GM12801 (cell line): ENCODE measurements around the gene SYTL3.

ENCODE experiments used
- CTCF ChIP-seq: IDR thresholded peaks from one replicate; pipeline ENCODE4 v1.5.1; 2011; ENCODE audit warnings: control low read depth; ENCODE audit not compliant: insufficient read length; ENCODE audit errors: extremely low read depth

The SYTL3 gene

GRCh38 chr6:158608221-158608620, 41.6 kb upstream of the SYTL3 start:
- TF ChIP-seq CTCF, result no peak

GRCh38 chr6:158609455-158610155, 40.2 kb upstream of the SYTL3 start:
- TF ChIP-seq CTCF, result no peak

- TF ChIP-seq CTCF, result no peak
These were observed 39.4 kb upstream of the SYTL3 start for GRCh38 chr6:158610319-158610968.

DNA sequence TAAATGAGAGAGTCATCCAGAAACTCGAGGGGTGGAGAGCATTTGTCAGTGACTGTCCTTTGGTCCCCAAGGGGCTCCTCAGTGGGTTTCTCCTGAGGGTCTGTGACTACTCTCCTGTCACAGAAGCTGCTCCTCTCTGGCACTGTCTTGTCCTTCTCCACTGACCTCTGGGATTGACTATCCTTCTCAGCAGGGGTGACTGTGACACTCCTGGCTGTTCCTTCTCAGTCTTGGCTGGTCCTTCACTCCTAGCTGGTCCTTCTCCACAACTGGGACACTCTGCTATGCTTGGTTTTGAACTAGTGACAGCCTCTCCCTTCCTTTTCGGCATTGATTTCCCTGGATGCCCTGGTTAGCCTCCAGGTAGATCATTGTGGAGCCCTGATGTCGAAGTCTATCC, 38.8 kb upstream of the SYTL3 start:
- no peak for TF ChIP-seq CTCF

DNA sequence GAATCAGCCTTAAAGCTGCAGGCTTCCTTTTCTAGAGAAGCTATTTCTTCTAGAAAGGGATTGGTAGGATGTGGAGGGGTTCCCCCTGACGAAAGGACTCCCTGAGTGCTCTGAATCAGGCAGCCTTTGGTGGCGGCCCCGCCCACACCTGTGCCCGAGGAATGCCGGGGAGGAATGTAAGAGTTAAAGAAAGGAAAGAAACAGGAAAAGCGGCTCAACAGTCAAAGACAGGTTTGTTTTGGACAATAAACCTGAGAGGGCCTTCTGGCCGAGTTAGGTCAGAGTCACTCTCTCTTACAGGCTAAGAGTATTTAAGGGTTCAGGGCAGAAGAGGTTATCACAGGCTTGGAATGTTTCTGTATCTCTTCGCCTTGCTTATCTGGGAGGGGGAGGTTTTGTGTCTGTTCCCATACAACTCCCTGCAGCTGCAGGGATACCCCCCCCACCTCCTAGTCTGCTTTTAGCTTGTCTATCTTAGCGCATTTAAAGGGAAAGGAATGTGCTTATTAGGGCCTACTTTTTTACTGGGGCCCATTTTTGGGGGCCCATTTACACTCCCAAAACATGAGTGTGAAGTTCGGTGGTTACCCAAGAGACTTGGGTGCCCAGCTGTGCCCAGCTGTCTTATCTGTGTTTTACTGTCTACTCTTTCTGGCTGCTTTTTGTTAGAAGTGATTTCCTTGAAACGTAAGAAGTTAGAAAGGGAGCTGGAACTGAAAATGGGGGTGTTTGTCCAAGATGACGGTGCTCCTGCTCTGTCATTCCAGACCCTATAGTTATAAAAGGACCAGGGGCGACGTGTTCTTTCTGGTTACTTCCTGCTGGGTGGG, 38.1 kb upstream of the SYTL3 start:
- TF ChIP-seq CTCF, result no peak

- no peak for TF ChIP-seq CTCF
These were observed 29.7 kb upstream of the SYTL3 start for GRCh38 chr6:158619922-158620801.
